Thoracic aorta (tissue), 2 donors: ENCODE measurements around the gene DPP8. TPM values are rescaled to one million over a fixed set of nuclear protein-coding genes. Genes with fewer than 3 reads are reported as not detected.
"Not testable (repeated sequence)": the region's sequence is repeated elsewhere in the genome, so short reads cannot be mapped to it uniquely, and the experiment has no call there.

Experiments
- ATAC-seq: fragments of 150-250 bp; one replicate; pipeline ENCODE4 v1.8.0; 2017; ENCODE audit warnings: low read depth; ENCODE audit not compliant: insufficient number of reproducible peaks, low FRiP score
- DNase-seq: peaks from one replicate; pipeline ENCODE4 v3.0.0-alpha.2; 2020; ENCODE audit warnings: low spot score
- H3K27ac ChIP-seq, 2 donors: fragments of 200-600 bp; sonication (generic); 1 replicate in 1 of 2; 2 replicates in 1 of 2; pipeline ENCODE4 v1.5.1; 2016; ENCODE audit warnings: mild to moderate bottlenecking in 2 of 2, moderate library complexity in 2 of 2
- H3K27me3 ChIP-seq: fragments of 200-600 bp; sonication (generic); replicated peaks from 2 replicates; pipeline ENCODE4 v1.6.0; 2016; ENCODE audit warnings: mild to moderate bottlenecking; ENCODE audit not compliant: insufficient read depth
- H3K36me3 ChIP-seq: fragments of 200-600 bp; sonication (generic); one replicate; pipeline ENCODE4 v1.5.1; 2016
- H3K4me1 ChIP-seq, 2 donors: fragments of 200-600 bp; sonication (generic); 1 replicate in 1 of 2; 2 replicates in 1 of 2; pipeline versions ENCODE4 v1.5.1 to v1.6.0; 2016; ENCODE audit warnings: low read depth in 2 of 2, mild to moderate bottlenecking in 1 of 2; ENCODE audit not compliant: control insufficient read depth in 1 of 2
- H3K4me3 ChIP-seq: fragments of 200-600 bp; sonication (generic); 2 replicates; pipeline ENCODE4 v1.5.1; 2016; ENCODE audit warnings: mild to moderate bottlenecking
- H3K9me3 ChIP-seq: fragments of 200-600 bp; sonication (generic); 2 replicates; pipeline ENCODE4 v1.5.1; 2016
- total RNA-seq, 2 donors: library from RNA; depleted of rRNA; stranded (reverse); fragments of >200 nt; gene quantifications; one replicate each; pipeline versions ENCODE4 v1.1.0 to v1.2.3, GENCODE V29; 2016
- TF ChIP-seq, protein P1 (sequence below): fragments of 200-600 bp; sonication (generic); IDR thresholded peaks from one replicate; pipeline ENCODE4 v1.5.1; 2019; ENCODE audit warnings: antibody characterized with exemption

Gene DPP8
- total RNA-seq, 2 donors from 2014 or later: 38.3 to 58.0 TPM

DNA sequence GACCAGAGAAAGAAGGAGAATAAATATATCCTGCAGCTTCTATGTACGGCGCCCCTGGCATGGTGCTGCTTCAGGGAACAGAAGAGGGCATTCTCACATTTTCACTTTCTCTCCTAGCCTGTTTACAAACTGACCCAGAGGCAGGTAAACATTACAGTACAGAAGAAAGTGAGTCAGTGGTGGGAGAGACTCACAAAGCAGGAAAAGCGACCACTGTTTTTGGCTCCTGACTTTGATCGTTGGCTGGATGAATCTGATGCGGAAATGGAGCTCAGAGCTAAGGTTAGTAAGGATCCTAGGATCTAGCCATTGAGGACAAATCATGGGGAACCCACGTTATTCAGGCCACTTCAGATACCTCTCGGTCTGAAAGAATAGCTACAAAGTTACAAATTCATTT is 39.1 kb upstream of the DPP8 start:
- no peak overlapping the region for H3K4me3 ChIP-seq
- DNase-seq (no peak), ATAC-seq (no peak)
- no peaks in the 10 kb centered on the region for H3K9me3 ChIP-seq
- TF ChIP-seq, protein P1, sequence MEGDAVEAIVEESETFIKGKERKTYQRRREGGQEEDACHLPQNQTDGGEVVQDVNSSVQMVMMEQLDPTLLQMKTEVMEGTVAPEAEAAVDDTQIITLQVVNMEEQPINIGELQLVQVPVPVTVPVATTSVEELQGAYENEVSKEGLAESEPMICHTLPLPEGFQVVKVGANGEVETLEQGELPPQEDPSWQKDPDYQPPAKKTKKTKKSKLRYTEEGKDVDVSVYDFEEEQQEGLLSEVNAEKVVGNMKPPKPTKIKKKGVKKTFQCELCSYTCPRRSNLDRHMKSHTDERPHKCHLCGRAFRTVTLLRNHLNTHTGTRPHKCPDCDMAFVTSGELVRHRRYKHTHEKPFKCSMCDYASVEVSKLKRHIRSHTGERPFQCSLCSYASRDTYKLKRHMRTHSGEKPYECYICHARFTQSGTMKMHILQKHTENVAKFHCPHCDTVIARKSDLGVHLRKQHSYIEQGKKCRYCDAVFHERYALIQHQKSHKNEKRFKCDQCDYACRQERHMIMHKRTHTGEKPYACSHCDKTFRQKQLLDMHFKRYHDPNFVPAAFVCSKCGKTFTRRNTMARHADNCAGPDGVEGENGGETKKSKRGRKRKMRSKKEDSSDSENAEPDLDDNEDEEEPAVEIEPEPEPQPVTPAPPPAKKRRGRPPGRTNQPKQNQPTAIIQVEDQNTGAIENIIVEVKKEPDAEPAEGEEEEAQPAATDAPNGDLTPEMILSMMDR: no peak
- H3K27me3 ChIP-seq: no peaks in the 10 kb centered on the region
- H3K36me3 ChIP-seq: peaks cover 17% of the 10 kb centered on the region
- no peak overlapping the region for H3K27ac ChIP-seq
- H3K4me1 ChIP-seq: no peaks in the 10 kb centered on the region

DNA sequence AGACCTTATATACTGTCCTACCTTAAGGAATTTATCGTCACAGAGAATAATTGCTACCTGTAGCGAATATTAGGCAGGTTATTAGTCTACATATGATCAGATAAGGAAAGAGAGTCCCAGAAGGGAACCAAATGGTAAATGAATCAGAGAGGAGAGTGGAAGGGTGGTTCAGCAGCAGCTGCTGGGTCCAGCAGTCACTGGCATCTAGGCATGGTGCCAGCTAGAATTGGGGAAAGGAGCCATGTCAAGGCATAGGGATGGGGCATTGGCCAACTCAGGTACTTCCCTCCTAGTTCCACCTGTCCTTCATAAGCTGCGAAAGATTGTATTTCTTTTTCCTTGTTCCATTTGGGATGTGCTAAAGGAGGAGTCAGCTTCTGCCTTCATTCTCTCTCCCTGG is 36.2 kb upstream of the DPP8 start:
- DNase-seq (no peak), ATAC-seq (no peak)
- Histone ChIP-seq H3K27ac (no peak overlapping the region), H3K9me3 (no peaks in the 10 kb centered on the region), H3K4me1 (no peaks in the 10 kb centered on the region), H3K36me3 (peaks cover 13% of the 10 kb centered on the region), H3K27me3 (no peaks in the 10 kb centered on the region), H3K4me3 (no peak overlapping the region)
- TF ChIP-seq, protein P1: no peak

DNA sequence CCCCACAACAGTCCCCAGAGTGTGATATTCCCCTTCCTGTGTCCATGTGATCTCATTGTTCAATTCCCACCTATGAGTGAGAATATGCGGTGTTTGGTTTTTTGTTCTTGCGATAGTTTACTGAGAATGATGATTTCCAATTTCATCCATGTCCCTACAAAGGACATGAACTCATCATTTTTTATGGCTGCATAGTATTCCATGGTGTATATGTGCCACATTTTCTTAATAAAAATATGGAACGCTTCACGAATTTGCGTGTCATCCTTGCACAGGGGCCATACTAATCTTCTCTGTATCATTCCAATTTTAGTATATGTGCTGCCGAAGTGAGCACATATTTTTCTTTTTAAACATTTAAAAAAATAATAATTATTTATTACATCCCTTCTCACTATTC is 35.4 kb upstream of the DPP8 start:
- H3K4me3 ChIP-seq, ATAC-seq, H3K27me3 ChIP-seq, H3K27ac ChIP-seq, DNase-seq, H3K9me3 ChIP-seq, H3K4me1 ChIP-seq: not testable (repeated sequence)
- peaks cover 13% of the 10 kb centered on the region for H3K36me3 ChIP-seq

DNA sequence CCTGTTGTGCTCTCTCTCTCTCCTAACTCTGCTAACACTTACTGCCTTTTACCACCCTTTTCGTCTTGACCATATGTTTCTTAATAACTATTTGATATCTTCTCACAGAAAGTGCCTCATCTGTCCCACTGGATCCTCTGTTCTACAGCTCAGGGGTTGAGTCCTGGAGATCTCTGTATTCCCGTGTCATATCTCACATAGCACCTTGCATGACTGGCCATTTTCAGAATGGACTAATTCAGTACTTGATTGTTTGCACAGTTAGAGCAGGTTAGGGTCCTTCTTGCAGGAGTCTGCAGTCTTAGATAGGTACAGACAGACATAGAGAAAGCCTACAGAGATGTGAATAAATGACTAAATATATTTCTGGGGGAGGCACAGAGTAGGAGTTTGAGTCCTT is 33.7 kb upstream of the DPP8 start:
- Histone ChIP-seq H3K27ac (no peak overlapping the region), H3K4me3 (no peak overlapping the region), H3K27me3 (no peaks in the 10 kb centered on the region), H3K36me3 (peaks cover 8% of the 10 kb centered on the region), H3K9me3 (no peaks in the 10 kb centered on the region), H3K4me1 (peaks cover 0 to 13% of the 10 kb centered on the region in 2 donors)
- TF ChIP-seq, protein P1: no peak
- no peak for DNase-seq
- ATAC-seq: no peak

DNA sequence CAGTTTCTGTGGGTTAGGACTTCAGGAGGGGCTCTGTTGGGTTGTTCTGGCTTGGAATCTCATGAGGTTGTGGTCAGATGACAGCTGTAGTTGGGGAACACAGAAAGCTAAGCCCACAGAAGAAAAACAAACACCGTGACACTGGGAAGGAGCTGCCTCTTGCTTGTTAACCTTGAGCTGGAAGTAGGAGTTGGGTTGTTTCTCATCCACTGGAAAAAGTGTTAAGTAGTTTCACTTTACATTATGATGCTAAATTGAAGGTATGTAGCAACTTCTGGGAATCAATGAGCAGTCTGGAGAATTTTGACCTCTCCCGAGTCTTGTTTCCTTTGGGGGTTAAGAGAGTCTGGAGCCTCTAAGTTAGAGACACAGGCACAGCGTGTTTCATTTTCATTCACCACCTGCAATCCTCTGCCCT is 33.2 kb upstream of the DPP8 start:
- ATAC-seq: no peak
- Histone ChIP-seq H3K27ac (no peak overlapping the region), H3K4me3 (no peak overlapping the region), H3K27me3 (no peaks in the 10 kb centered on the region), H3K36me3 (peaks cover 5% of the 10 kb centered on the region), H3K9me3 (no peaks in the 10 kb centered on the region), H3K4me1 (peaks cover 0 to 13% of the 10 kb centered on the region in 2 donors)
- TF ChIP-seq, protein P1: no peak
- DNase-seq: no peak

DNA sequence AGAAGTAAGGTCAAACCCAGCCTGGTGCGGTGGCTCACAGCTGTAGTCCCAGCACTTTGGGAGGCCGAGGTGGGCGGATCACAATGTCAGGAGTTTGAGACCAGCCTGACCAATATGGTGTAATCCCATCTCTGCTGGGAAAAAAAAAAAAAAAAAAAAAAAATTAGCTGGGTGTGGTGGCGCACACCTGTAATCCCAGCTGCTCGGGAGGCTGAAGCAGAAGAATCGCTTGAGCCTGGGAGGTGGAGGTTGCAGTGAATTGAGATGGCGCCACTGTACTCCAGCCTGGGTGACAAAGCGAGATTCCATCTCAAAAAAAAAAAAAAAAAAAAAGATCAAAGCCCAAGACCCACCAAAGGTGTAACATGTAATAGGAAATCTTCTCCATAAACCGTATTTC is 31.8 kb upstream of the DPP8 start:
- H3K27ac ChIP-seq, ATAC-seq, DNase-seq, H3K27me3 ChIP-seq, H3K9me3 ChIP-seq, H3K36me3 ChIP-seq, H3K4me3 ChIP-seq: not testable (repeated sequence)
- peaks cover 0 to 13% of the 10 kb centered on the region in 2 donors for H3K4me1 ChIP-seq
